Loucy (cell line): ENCODE data around the gene SPATS2.

Experiments used
- EZH2phosphoT487 ChIP-seq: fragments of 200-600 bp; IDR thresholded peaks from 2 replicates; pipeline ENCODE4 v1.6.1; 2018; ENCODE audit warnings: antibody characterized with exemption, mild to moderate bottlenecking, moderate library complexity, borderline replicate concordance
- TF ChIP-seq, protein P1 (sequence below): fragments of 200-600 bp; sonication (generic); conservative IDR thresholded peaks from 2 replicates; pipeline ENCODE4 v1.5.1; 2014; ENCODE audit warnings: mild to moderate bottlenecking, antibody characterized with exemption, low read length

DNA sequence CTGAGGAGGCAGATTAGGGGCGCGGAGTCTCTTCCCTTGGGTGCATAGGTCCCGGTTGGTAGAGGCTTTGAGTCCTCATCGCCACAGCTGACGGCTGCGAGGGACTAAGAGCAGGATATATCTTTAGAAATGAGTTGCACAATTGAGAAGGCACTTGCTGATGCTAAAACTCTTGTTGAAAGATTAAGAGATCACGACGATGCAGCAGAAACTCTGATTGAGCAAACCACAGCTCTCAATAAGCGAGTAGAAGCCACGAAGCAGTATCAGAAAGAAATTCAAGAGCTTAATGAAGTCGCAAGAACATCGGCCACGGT lies 22.1 kb downstream of the SPATS2 start:
- TF ChIP-seq, protein P1, sequence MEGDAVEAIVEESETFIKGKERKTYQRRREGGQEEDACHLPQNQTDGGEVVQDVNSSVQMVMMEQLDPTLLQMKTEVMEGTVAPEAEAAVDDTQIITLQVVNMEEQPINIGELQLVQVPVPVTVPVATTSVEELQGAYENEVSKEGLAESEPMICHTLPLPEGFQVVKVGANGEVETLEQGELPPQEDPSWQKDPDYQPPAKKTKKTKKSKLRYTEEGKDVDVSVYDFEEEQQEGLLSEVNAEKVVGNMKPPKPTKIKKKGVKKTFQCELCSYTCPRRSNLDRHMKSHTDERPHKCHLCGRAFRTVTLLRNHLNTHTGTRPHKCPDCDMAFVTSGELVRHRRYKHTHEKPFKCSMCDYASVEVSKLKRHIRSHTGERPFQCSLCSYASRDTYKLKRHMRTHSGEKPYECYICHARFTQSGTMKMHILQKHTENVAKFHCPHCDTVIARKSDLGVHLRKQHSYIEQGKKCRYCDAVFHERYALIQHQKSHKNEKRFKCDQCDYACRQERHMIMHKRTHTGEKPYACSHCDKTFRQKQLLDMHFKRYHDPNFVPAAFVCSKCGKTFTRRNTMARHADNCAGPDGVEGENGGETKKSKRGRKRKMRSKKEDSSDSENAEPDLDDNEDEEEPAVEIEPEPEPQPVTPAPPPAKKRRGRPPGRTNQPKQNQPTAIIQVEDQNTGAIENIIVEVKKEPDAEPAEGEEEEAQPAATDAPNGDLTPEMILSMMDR = no peak
- no peak for TF ChIP-seq EZH2phosphoT487
